ENCODE measurements around the gene DIAPH3. TPM values are rescaled to one million over a fixed set of nuclear protein-coding genes. Genes with fewer than 3 reads are reported as not detected.

The DIAPH3 gene
- total RNA-seq, 5 donors from 2014 or later (not counting 1 experiment from before 2014, with no cell fraction given): 0.14 to 0.45 (median 0.30) TPM

DNA sequence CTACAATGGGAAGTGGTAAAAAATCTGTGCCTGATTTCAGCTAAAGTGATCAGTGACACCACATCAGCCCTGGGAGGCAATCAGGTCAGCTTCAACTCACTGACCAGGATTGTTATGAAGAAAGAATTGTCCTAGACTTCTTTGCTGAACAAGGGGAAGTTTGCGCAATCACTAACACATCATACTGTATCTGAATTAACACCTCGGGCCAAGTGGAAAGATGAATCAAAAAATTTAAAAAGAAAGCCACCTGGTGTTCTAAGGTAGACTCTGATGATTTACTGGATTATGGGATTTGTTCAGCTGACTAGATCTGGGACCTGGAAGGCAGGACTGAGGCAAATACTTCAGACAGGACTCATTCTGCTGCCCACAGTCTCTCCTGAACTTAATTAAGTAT, 161.8 kb downstream of the DIAPH3 start:
- no peak overlapping the region for H3K4me3 ChIP-seq (ENCODE audit: control insufficient read depth in 1 of 2, extremely low read depth in 1 of 2, low read length in 1 of 2)
- H3K36me3 ChIP-seq (ENCODE audit: control insufficient read depth in 2 of 2, extremely low read depth in 1 of 2, insufficient read depth in 1 of 2, low read length in 1 of 2): no peaks in the 10 kb centered on the region
- H3K9me3 ChIP-seq: no peaks in the 10 kb centered on the region
- DNase-seq (no peak), ATAC-seq (replicated peaks in 1 of 4) (no peak)
- H3K36me3 Mint-ChIP-seq: no peaks in the 10 kb centered on the region
- H3K4me1 Mint-ChIP-seq: no peaks in the 10 kb centered on the region
- H3K27me3 ChIP-seq (replicated peaks in 1 of 2; ENCODE audit: control insufficient read depth in 2 of 2, extremely low read depth in 1 of 2, insufficient read depth in 2 of 2, low read length in 1 of 2): no peaks in the 10 kb centered on the region
- no peaks in the 10 kb centered on the region for H3K9me3 Mint-ChIP-seq
- H3K27ac Mint-ChIP-seq: no peak overlapping the region
- no peaks in the 10 kb centered on the region for H3K27me3 Mint-ChIP-seq
- H3K27ac ChIP-seq (ENCODE audit: low read length): no peak overlapping the region
- CTCF ChIA-PET: interaction anchor here in 1 of 2 donors (0.8 kb wide), 1 partner anchor 24 kb away, joined by 3 read pairs; no protein-coding TSS in a partner anchor
- no peaks in the 10 kb centered on the region for H3K4me1 ChIP-seq (ENCODE audit: control insufficient read depth in 1 of 2, extremely low read depth in 1 of 2, insufficient read depth in 2 of 2, low read length in 2 of 2)
- no CpG with 5 or more reads among the region's 2 CpGs for WGBS (ENCODE audit: insufficient coverage)
- no peak overlapping the region for H3K4me3 Mint-ChIP-seq
- POLR2A ChIA-PET: no interaction called here

DNA sequence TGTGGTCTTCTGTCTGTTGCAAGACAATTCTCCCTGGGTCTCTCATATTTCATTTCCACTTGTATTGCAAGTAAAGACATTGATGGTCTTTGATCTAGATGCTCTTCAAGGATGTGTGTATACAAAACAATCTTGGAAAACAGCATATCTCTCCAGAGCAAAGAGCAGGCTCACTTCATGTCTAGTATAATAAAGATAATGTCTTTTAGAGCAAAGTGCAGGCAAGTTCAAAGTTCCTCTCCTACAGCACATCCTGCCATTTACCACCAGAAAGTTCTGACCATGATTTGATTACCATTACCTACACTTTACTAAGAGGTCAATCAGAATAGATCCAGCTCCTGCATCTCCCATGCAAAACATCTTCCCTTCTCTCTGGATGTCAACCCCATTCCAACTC, 162.8 kb downstream of the DIAPH3 start:
- Mint-ChIP-seq H3K27me3 (no peaks in the 10 kb centered on the region), H3K4me1 (no peaks in the 10 kb centered on the region), H3K9me3 (no peaks in the 10 kb centered on the region), H3K27ac (no peak overlapping the region), H3K36me3 (no peaks in the 10 kb centered on the region), H3K4me3 (no peak overlapping the region)
- no peak overlapping the region for H3K4me3 ChIP-seq (ENCODE audit: control insufficient read depth in 1 of 2, extremely low read depth in 1 of 2, low read length in 1 of 2)
- CTCF ChIA-PET: interaction anchor here in 1 of 2 donors (0.8 kb wide), 1 partner anchor 25 kb away, joined by 3 read pairs; no protein-coding TSS in a partner anchor
- DNase-seq: no peak
- H3K36me3 ChIP-seq (ENCODE audit: control insufficient read depth in 2 of 2, extremely low read depth in 1 of 2, insufficient read depth in 1 of 2, low read length in 1 of 2): no peaks in the 10 kb centered on the region
- no peak for ATAC-seq (replicated peaks in 1 of 4)
- H3K4me1 ChIP-seq (ENCODE audit: control insufficient read depth in 1 of 2, extremely low read depth in 1 of 2, insufficient read depth in 2 of 2, low read length in 2 of 2): no peaks in the 10 kb centered on the region
- POLR2A ChIA-PET: interaction anchor here in 1 of 2 donors (0.6 kb wide), 1 partner anchor 107 kb away, joined by 4 read pairs; no protein-coding TSS in a partner anchor
- no peaks in the 10 kb centered on the region for H3K9me3 ChIP-seq
- H3K27me3 ChIP-seq (replicated peaks in 1 of 2; ENCODE audit: control insufficient read depth in 2 of 2, extremely low read depth in 1 of 2, insufficient read depth in 2 of 2, low read length in 1 of 2): no peaks in the 10 kb centered on the region
- H3K27ac ChIP-seq (ENCODE audit: low read length): no peak overlapping the region

DNA sequence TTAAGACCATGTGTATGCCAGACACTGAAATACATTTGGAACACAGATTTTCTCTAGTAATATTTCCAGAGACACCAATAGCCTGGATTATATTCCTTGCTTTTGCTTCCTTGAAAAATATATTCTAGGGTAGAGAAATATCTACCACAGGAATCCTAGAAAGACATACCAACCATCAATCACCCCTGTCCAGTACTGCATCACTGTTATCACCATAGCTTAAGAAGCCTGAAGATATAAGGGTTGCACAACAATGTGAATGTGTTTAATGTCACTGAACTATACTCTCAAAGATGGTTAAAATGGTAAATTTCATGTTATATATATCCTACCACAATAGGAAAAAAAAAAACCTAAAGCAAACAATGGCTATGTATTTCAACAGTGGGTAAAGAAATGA, 163.6 kb downstream of the DIAPH3 start:
- Histone ChIP-seq H3K27me3 (replicated peaks in 1 of 2; ENCODE audit: control insufficient read depth in 2 of 2, extremely low read depth in 1 of 2, insufficient read depth in 2 of 2, low read length in 1 of 2) (no peaks in the 10 kb centered on the region), H3K36me3 (ENCODE audit: control insufficient read depth in 2 of 2, extremely low read depth in 1 of 2, insufficient read depth in 1 of 2, low read length in 1 of 2) (no peaks in the 10 kb centered on the region), H3K4me3 (ENCODE audit: control insufficient read depth in 1 of 2, extremely low read depth in 1 of 2, low read length in 1 of 2) (no peak overlapping the region), H3K4me1 (ENCODE audit: control insufficient read depth in 1 of 2, extremely low read depth in 1 of 2, insufficient read depth in 2 of 2, low read length in 2 of 2) (no peaks in the 10 kb centered on the region), H3K27ac (ENCODE audit: low read length) (no peak overlapping the region), H3K9me3 (no peaks in the 10 kb centered on the region)
- no peaks in the 10 kb centered on the region for H3K27me3 Mint-ChIP-seq
- no peaks in the 10 kb centered on the region for H3K9me3 Mint-ChIP-seq
- no peak overlapping the region for H3K4me3 Mint-ChIP-seq
- ChIA-PET CTCF (no interaction called here), POLR2A (no interaction called here)
- DNase-seq: no peak
- H3K27ac Mint-ChIP-seq: no peak overlapping the region
- no peak for ATAC-seq (replicated peaks in 1 of 4)
- H3K4me1 Mint-ChIP-seq: no peaks in the 10 kb centered on the region
- no peaks in the 10 kb centered on the region for H3K36me3 Mint-ChIP-seq

DNA sequence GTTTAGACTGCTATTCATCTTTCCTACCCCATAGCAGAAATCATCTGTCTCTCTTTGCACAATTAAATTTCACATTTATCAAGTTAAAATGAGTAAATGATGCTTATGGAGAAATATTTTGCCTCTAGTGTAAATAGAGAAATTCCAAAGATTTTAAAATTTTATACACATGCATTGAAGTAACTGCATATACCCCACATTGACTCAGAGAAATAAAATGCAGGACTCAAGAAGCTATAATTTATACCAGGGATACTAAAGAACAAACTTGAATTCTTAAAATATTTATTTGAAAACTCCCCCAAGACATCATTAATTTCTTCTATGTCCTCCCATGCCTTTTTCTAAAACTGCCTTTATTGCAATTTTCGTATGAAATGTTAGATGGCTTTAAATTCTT, 165.8 kb downstream of the DIAPH3 start:
- WGBS (ENCODE audit: insufficient coverage): no CpG with 5 or more reads among the region's 1 CpG
- H3K27me3 Mint-ChIP-seq: no peaks in the 10 kb centered on the region
- H3K36me3 ChIP-seq (ENCODE audit: control insufficient read depth in 2 of 2, extremely low read depth in 1 of 2, insufficient read depth in 1 of 2, low read length in 1 of 2): no peaks in the 10 kb centered on the region

DNA sequence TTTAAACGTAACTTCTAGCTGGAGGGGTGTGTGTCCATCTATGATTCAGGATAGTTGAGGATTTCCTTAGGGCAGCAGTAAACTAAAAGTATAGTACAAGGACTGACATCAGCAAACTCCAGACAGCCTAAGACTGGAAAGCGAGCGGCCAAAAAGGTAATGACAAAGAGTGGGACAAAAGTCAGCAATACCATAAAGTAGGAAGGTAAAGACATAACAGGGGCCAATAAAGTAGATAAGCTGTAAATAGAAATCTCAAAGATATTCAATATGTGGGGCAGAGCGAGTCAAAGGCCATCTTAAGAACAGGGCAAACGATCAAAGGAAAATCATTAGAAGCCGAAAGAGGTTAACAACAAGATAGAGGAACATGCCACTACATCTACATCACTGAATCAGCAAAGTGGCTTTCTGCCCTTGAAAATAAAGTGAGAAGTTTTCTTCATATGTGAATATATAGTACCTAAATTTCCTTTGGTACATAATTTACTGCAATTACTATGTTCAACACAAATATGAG, 167.2 kb downstream of the DIAPH3 start:
- H3K27ac Mint-ChIP-seq: no peak overlapping the region

More for the DNA sequence above, 165.8 kb downstream of the DIAPH3 start:
- Histone ChIP-seq H3K4me3 (ENCODE audit: control insufficient read depth in 1 of 2, extremely low read depth in 1 of 2, low read length in 1 of 2) (no peak overlapping the region), H3K4me1 (ENCODE audit: control insufficient read depth in 1 of 2, extremely low read depth in 1 of 2, insufficient read depth in 2 of 2, low read length in 2 of 2) (no peaks in the 10 kb centered on the region), H3K27ac (ENCODE audit: low read length) (no peak overlapping the region), H3K27me3 (replicated peaks in 1 of 2; ENCODE audit: control insufficient read depth in 2 of 2, extremely low read depth in 1 of 2, insufficient read depth in 2 of 2, low read length in 1 of 2) (no peaks in the 10 kb centered on the region), H3K9me3 (no peaks in the 10 kb centered on the region)
- CTCF ChIA-PET: no interaction called here
- Mint-ChIP-seq H3K27ac (no peak overlapping the region), H3K9me3 (no peaks in the 10 kb centered on the region), H3K36me3 (no peaks in the 10 kb centered on the region), H3K4me1 (no peaks in the 10 kb centered on the region), H3K4me3 (no peak overlapping the region)
- ATAC-seq (replicated peaks in 1 of 4) (no peak), DNase-seq (no peak)
- POLR2A ChIA-PET: no interaction called here

DNA sequence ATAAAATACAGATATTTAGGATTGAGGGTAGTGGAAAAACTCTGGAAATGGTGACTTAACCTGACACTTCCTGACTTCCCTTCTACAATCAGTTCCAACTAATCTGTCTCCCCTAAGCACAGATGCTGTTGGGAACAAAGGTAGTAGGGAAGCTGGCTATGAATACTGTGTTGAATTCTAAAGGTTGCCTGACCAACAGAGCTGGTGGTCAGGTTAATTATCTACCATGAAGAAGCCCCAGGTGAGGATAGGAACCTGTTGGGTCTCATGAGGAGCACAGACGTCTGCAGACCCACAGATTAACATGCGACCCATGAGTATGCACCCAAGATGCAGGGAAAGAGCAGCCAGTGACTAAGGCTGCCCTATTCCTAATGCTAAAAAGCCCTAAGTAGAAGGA, 172.3 kb downstream of the DIAPH3 start:
- Mint-ChIP-seq H3K9me3 (no peaks in the 10 kb centered on the region), H3K27ac (no peak overlapping the region), H3K4me1 (no peaks in the 10 kb centered on the region), H3K4me3 (no peak overlapping the region), H3K36me3 (no peaks in the 10 kb centered on the region), H3K27me3 (no peaks in the 10 kb centered on the region)
- Histone ChIP-seq H3K27me3 (replicated peaks in 1 of 2; ENCODE audit: control insufficient read depth in 2 of 2, extremely low read depth in 1 of 2, insufficient read depth in 2 of 2, low read length in 1 of 2) (no peaks in the 10 kb centered on the region), H3K9me3 (no peaks in the 10 kb centered on the region), H3K4me3 (ENCODE audit: control insufficient read depth in 1 of 2, extremely low read depth in 1 of 2, low read length in 1 of 2) (no peak overlapping the region), H3K27ac (ENCODE audit: low read length) (no peak overlapping the region), H3K36me3 (ENCODE audit: control insufficient read depth in 2 of 2, extremely low read depth in 1 of 2, insufficient read depth in 1 of 2, low read length in 1 of 2) (no peaks in the 10 kb centered on the region), H3K4me1 (ENCODE audit: control insufficient read depth in 1 of 2, extremely low read depth in 1 of 2, insufficient read depth in 2 of 2, low read length in 2 of 2) (no peaks in the 10 kb centered on the region)
- POLR2A ChIA-PET: interaction anchor here in 1 of 2 donors (0.6 kb wide), 1 partner anchor 26 kb away, joined by 5 read pairs; no protein-coding TSS in a partner anchor
- DNase-seq (no peak), ATAC-seq (replicated peaks in 1 of 4) (no peak)
- 100% methylated on average over 2 of the region's 2 CpGs for WGBS (ENCODE audit: insufficient coverage)
- CTCF ChIA-PET: no interaction called here

More for the DNA sequence above, 167.2 kb downstream of the DIAPH3 start:
- Histone ChIP-seq H3K27ac (ENCODE audit: low read length) (no peak overlapping the region), H3K4me1 (ENCODE audit: control insufficient read depth in 1 of 2, extremely low read depth in 1 of 2, insufficient read depth in 2 of 2, low read length in 2 of 2) (no peaks in the 10 kb centered on the region), H3K9me3 (no peaks in the 10 kb centered on the region), H3K4me3 (ENCODE audit: control insufficient read depth in 1 of 2, extremely low read depth in 1 of 2, low read length in 1 of 2) (no peak overlapping the region), H3K36me3 (ENCODE audit: control insufficient read depth in 2 of 2, extremely low read depth in 1 of 2, insufficient read depth in 1 of 2, low read length in 1 of 2) (no peaks in the 10 kb centered on the region), H3K27me3 (replicated peaks in 1 of 2; ENCODE audit: control insufficient read depth in 2 of 2, extremely low read depth in 1 of 2, insufficient read depth in 2 of 2, low read length in 1 of 2) (no peaks in the 10 kb centered on the region)
- Mint-ChIP-seq H3K36me3 (no peaks in the 10 kb centered on the region), H3K27me3 (no peaks in the 10 kb centered on the region), H3K4me1 (no peaks in the 10 kb centered on the region), H3K9me3 (no peaks in the 10 kb centered on the region), H3K4me3 (no peak overlapping the region)
- WGBS (ENCODE audit: insufficient coverage): no CpG with 5 or more reads among the region's 6 CpGs
- DNase-seq (no peak), ATAC-seq (replicated peaks in 1 of 4) (no peak)
- ChIA-PET CTCF (no interaction called here), POLR2A (no interaction called here)
